Uterus (tissue), 4 donors: ENCODE measurements around the gene U2AF1L4. TPM values are rescaled to one million over a fixed set of nuclear protein-coding genes. Genes with fewer than 3 reads are reported as not detected.
A peak's percentile ranks its signal among the peaks of the same experiment; 100 is the strongest.

ENCODE experiments used
- DNase-seq, 2 donors: peaks; one replicate each; pipeline ENCODE4 v3.0.0-alpha.2; 2019 to 2020
- H3K27ac ChIP-seq, 2 donors: fragments of 200-600 bp; sonication (generic); 1 replicate in 1 of 2; 2 replicates in 1 of 2; pipeline ENCODE4 v1.5.1; 2016 to 2018
- H3K27me3 ChIP-seq, 2 donors: fragments of 200-600 bp; sonication (generic); one replicate each; pipeline ENCODE4 v1.5.1; 2018 to 2019; ENCODE audit warnings: control low read depth in 1 of 2
- H3K36me3 ChIP-seq, 2 donors: fragments of 200-600 bp; sonication (generic); one replicate each; pipeline ENCODE4 v1.5.1; 2019; ENCODE audit warnings: control low read depth in 1 of 2
- H3K4me1 ChIP-seq, 2 donors: fragments of 200-600 bp; sonication (generic); one replicate each; pipeline ENCODE4 v1.5.1; 2018 to 2019; ENCODE audit warnings: control low read depth in 1 of 2
- H3K4me3 ChIP-seq, 2 donors: fragments of 200-600 bp; sonication (generic); 1 replicate in 1 of 2; 2 replicates in 1 of 2; pipeline ENCODE4 v1.5.1; 2018 to 2019; ENCODE audit warnings: mild to moderate bottlenecking in 1 of 2
- H3K9me3 ChIP-seq, 2 donors: fragments of 200-600 bp; sonication (generic); one replicate each; pipeline ENCODE4 v1.5.1; 2019; ENCODE audit warnings: control low read depth in 1 of 2
- CTCF ChIP-seq, 4 experiments: fragments of 200-600 bp in 2 of 4; fragments of 450-650 bp in 2 of 4; sonication (generic) in 2 of 4; IDR thresholded peaks; one replicate each; pipeline ENCODE4 v1.5.1; 2016 to 2019; ENCODE audit warnings: antibody characterized with exemption in 4 of 4, mild to moderate bottlenecking in 2 of 4, moderate library complexity in 1 of 4
- POLR2A ChIP-seq, 2 donors: fragments of 450-650 bp; IDR thresholded peaks; one replicate each; pipeline ENCODE4 v1.6.1; 2016; ENCODE audit warnings: antibody characterized with exemption in 2 of 2, mild to moderate bottlenecking in 1 of 2, moderate library complexity in 1 of 2
- intact Hi-C: fragments of 100-400 bp; cut with DNase I; formaldehyde crosslinking; loops from one replicate; pipeline ENCODE4 v1.15.1; 2023; ENCODE audit warnings: low total_unique reads
- total RNA-seq, 4 donors: library from RNA; depleted of rRNA in 3 of 4; stranded (reverse); fragments of >200 nt in 3 of 4; gene quantifications; one replicate each; pipeline versions ENCODE4 v1.1.0 to v1.2.4, GENCODE V29; 2014 to 2023
- donor health status: DM: yes; HTN: yes; CAD: no.

The U2AF1L4 gene
- 100 to 1,000 TPM in 1 of 4 donors, 10 to 100 TPM in 2, 1 to 10 TPM in 1; 6.5 to 116 (median 19.5) TPM for total RNA-seq

- H3K27me3 ChIP-seq = no peaks in the 10 kb centered on the region
- peak; percentile 98 for DNase-seq
- H3K9me3 ChIP-seq = no peaks in the 10 kb centered on the region
- intact Hi-C loops = no loop called here
- TF ChIP-seq CTCF (IDR thresholded peaks at IDR 0.05) = peak in 2 of 4 experiments; percentile 7 to 38
- peak in 1 of 2 donors; percentile 54 for TF ChIP-seq POLR2A (IDR thresholded peaks at IDR 0.05)
- H3K4me3 ChIP-seq = peak within 1 kb of the TSS; percentile 92 to 100
- peaks cover 6 to 23% of the 10 kb centered on the region in 2 donors for H3K4me1 ChIP-seq
- H3K36me3 ChIP-seq = no peaks in the 10 kb centered on the region
- peak within 1 kb of the TSS; percentile 100 for H3K27ac ChIP-seq
Measured at GRCh38 chr19:35745328-35746086, at the start of gene U2AF1L4, which contains the start of gene PSENEN. U2AF1L4 (minus strand) TSS chr19:35745418; CDS start chr19:35745391, 27 bp downstream. PSENEN (plus strand) TSS chr19:35745651; CDS start chr19:35745931, 280 bp downstream.

GRCh38 chr19:35793381-35794165 lies 48.4 kb upstream of the U2AF1L4 start:
- H3K27me3 ChIP-seq = peaks cover 0 to 8% of the 10 kb centered on the region in 2 donors
- no peak overlapping the region for H3K4me3 ChIP-seq
- TF ChIP-seq CTCF (IDR thresholded peaks at IDR 0.05) (no peak), POLR2A (IDR thresholded peaks at IDR 0.05) (no peak)
- intact Hi-C loops = no loop called here
- no peak overlapping the region for H3K27ac ChIP-seq
- no peaks in the 10 kb centered on the region for H3K4me1 ChIP-seq
- H3K36me3 ChIP-seq = no peaks in the 10 kb centered on the region
- no peaks in the 10 kb centered on the region for H3K9me3 ChIP-seq
- no peak for DNase-seq

GRCh38 chr19:35792888-35793287 lies 47.7 kb upstream of the U2AF1L4 start:
- H3K27ac ChIP-seq = no peak overlapping the region
- no peaks in the 10 kb centered on the region for H3K4me1 ChIP-seq
- no peak for DNase-seq
- no peak overlapping the region for H3K4me3 ChIP-seq
- H3K36me3 ChIP-seq = no peaks in the 10 kb centered on the region
- peaks cover 0 to 8% of the 10 kb centered on the region in 2 donors for H3K27me3 ChIP-seq
- no peaks in the 10 kb centered on the region for H3K9me3 ChIP-seq
- TF ChIP-seq POLR2A (IDR thresholded peaks at IDR 0.05) = no peak
- TF ChIP-seq CTCF (IDR thresholded peaks at IDR 0.05) = no peak
- intact Hi-C loops = no loop called here

- H3K4me3 ChIP-seq = no peak overlapping the region
- TF ChIP-seq POLR2A (IDR thresholded peaks at IDR 0.05) = no peak
- no peak for TF ChIP-seq CTCF (IDR thresholded peaks at IDR 0.05)
- no peaks in the 10 kb centered on the region for H3K4me1 ChIP-seq
- H3K27me3 ChIP-seq = peaks cover 0 to 8% of the 10 kb centered on the region in 2 donors
- H3K27ac ChIP-seq = no peak overlapping the region
- H3K9me3 ChIP-seq = no peaks in the 10 kb centered on the region
- intact Hi-C loops = no loop called here
- H3K36me3 ChIP-seq = no peaks in the 10 kb centered on the region
- DNase-seq = no peak
Measured at GRCh38 chr19:35792312-35792711, 47.1 kb upstream of the U2AF1L4 start.
